GM03348 (cell line): ENCODE measurements around the gene CDK5RAP2.
"Not testable (repeated sequence)": the region's sequence is repeated elsewhere in the genome, so short reads cannot be mapped to it uniquely, and the experiment has no call there.

Experiments
- DNase-seq: peaks from one replicate; pipeline ENCODE4 v3.0.0; 2012; ENCODE audit warnings: low spot score

CDK5RAP2 gene

DNA sequence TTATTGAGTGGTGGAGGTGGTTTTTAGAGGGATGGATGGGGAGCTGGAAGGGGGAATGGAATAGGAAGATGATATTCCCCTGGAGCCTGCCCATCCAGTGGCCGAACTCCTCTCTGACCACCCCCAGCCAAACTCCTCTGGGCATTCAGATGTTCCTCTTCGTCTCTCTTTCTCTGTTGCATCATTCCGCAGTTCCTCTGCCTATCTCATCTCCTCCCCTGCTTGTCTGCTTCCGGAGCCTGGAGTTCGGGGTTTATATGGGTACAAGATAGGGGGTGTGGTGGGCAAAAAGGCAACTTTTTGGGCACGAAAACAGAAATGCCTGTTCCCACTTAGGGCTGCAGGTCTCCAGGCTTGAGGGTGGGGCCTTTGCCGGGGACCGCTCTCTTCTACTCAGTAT, 12.2 kb upstream of the CDK5RAP2 start:
- DNase-seq = no peak

DNA sequence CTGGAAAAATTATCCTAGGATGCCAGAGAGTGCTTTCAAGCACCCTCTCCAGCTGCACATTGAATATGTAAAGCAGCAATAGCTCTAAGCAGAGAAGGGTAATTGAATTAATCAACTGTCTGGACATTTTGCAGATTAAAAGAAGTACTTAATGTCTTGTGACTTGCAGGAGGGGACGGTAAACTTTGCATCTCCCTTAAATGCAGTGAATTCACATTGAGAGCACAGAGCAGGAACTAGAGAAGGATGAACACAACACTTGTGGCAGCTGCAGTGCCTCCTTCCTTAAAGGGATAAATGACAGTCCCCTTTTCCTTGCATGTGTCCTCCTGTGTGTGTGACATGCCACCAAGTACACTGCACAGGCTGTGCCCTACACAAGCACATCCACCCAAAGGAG, 7.4 kb upstream of the CDK5RAP2 start:
- DNase-seq = no peak

DNA sequence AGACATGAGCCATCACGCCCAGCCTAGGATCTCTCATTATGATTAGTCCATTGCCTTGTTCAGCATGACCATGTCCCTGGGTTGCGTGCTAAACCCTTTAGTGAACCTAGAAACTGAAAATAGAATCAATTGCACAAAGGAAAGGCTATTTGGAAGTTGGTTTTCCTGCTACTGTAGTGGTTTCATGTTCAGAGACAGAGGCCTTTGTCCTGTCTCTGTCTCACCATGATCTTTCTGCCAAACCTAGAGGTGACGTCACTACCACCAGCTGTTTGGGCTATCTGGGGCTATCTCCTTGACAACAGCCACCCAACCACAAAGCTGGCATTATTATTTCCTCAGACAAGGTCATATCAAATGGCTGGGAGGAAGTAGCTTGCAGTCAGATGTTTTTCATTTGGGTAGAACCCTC, 4.0 kb upstream of the CDK5RAP2 start:
- peak; percentile 69 for DNase-seq

DNA sequence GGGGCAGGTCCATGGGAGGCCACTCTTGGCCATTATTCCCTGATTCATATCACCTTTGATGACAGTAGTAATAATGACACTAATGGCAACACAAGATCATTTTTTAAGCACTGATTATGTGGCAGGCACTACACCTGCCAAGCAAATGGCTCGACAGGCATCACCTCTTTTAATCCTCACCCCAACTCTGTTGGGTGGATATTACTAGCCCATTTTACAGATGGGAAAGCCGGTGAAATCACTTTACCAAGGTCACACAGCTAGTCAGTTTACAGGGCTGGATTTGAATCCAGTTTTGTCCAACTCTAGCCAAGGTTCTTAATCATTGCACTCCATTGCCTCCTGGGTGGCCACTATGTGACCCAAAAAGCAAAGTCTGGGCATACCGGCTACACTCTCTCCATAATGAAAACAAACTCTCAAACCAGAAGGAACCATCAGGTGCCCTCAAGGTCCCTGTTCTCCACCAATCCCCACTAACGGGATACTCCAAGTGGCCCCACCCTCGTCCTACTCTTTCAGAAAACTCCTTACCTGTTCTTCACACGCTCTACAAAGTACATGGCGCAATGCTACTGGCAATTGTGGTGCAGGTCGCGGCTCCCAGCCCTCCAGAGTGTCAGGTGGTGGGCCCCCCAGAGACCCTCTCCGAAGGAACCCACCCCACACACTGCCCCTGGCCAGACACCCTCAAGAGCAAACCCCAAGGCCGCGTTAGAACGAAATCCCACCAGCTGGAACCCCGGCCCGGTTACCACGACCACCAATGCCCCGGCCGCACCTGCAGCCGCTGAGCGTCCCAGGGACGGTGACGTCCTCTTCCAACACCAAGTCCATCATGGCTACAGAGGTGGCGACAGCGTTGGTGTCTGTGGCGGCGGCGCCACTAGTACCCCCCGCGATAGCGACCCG, 572 bp downstream of the CDK5RAP2 start:
- peak; percentile 41 for DNase-seq

DNA sequence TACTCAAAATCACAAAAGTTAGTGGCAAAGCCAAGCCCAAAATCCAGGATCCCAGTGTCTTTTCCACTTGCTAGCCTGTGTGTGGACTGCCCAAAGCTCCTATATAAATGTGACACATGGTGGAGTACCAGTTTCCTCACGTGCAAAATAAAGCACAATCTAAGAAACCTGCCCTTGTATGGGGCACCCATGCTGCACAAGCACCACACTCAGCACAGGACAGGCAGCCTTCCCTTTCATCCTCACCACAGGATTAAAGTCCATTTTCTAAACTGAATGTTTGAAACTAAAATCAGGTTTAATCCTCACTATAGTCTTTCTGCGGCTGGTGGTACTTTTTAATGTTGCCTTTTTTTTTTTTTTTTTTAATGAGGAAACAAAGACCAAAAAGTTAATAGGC, 5.5 kb downstream of the CDK5RAP2 start:
- DNase-seq = no peak

DNA sequence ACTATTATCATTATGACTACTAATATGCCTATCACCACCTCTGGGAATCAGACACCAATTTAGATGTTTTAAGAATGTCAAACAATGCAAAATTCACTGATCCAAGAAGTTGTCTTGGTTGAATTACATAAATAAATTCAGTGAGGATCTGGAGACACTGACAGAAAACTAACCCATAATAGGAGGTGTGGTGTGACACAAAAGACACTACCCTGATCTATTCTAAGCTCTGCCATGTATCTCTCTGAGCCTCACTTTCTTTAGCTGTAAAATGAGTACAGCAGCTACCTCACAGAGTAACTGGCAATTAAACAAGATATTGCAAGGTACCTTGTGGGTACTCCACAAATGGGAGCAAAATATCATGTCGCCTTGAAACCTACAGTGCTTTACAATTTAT, 7.5 kb downstream of the CDK5RAP2 start:
- no peak for DNase-seq

DNA sequence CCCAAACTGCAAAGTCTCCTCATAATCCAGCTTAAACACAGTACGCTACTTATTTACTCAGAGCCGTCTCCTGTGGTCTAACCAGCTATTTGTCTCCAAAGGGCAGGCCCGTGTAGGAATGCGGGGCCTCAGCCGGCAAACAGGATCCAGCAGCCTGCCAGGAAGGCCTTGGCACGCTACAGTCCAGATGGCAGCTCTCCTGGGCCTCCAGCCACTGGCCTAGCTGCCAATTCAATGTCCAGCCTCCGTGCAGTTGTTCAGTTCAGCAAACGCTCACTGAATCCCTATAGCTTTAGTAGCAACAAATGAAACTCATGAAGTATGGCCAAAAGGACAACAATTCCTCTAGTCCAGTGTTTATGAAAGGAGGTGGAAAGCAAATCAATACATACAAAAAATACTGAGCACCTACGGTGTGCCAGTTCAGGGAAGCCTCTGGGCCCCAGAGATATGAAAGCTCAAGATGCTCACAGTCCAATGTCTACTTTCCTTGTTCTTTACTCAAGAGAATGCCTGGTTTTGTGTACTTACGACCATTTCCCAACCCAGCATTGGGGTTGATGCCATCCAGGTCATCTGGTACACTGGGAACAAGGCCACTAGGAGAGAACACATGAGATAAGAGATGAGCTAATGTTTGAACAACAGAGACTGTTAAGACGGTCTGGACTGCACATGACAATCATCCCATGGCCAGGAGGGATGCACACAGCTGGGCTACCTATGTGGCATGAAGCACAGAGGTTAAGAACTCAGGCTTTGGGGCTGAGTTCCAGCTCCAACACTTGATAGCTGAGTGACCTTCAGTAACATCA, 8.3 kb downstream of the CDK5RAP2 start:
- DNase-seq = peak; percentile 92

DNA sequence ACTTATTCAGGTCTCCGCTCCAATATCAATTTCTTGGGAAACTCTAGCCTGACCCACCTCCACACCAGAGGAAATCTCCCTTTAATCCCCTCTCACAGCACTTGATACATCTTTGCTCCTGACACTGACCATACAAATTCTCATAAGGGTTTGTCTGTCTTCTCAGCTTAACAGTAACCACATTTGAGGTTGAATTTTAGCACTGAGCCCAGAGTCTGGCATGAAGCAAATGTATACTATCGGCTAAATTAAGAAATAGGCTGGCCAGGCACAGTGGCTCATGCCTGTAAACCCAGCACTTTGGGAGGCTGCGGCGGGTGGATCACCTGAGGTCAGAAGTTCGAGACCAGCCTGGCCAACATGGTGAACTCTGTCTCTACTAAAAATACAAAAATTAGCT, 9.7 kb downstream of the CDK5RAP2 start:
- no peak for DNase-seq

DNA sequence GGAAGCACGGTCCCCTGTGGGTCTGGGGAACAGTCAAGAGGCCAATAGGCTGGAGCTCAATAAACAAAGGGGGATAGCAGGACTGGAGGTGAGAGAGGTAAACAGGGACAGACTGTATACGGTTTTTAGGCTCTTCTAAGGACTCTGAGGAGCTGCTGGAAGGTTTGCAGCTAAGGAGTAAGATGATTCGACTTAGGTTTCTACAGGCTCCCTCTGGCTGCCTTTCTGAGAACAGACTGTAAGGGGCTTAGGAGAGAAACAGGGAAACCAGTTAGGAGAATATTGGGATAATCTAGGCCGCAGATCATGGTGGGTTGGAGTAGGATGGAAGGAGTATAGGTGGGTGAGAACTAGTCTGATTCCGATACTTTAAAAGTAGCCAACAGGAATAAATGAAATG, 10.4 kb downstream of the CDK5RAP2 start:
- DNase-seq = no peak

DNA sequence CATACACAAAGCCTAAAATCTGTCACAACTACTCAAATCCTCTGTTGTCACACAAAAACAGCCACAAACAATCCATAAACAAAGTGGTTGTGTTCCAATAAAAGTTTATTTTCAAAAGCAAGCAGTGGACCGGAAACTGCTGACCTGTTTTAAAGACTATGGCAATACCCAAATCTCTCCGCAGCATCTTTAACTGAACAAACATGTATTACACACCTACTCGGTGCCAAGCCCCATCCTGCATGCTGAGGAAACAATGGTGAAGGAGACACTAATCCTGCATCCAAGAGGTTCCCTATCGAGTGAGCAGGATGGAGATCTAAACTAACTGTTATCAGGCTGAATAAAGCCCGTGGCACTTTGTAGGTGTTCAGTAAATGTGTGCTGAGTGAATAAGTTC, 11.2 kb downstream of the CDK5RAP2 start:
- no peak for DNase-seq

DNA sequence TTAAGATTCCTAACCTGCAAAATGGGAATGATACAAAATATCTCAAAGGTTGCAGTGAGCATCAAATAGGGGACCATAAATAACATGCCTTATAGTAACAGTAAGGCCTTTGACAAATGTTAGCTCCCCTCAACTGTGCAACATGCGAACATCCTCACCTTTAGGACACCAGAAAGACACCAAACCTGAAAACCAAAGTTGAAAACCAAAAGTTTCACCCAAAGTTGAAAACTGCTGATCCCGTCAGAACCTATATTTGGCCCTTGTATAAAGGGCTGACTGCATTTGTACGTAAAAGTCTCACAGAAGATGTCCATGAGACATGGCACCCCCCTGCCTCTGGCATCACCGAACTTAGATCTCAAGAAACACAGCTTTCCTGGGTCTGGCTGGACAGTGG, 12.1 kb downstream of the CDK5RAP2 start:
- no peak for DNase-seq

DNA sequence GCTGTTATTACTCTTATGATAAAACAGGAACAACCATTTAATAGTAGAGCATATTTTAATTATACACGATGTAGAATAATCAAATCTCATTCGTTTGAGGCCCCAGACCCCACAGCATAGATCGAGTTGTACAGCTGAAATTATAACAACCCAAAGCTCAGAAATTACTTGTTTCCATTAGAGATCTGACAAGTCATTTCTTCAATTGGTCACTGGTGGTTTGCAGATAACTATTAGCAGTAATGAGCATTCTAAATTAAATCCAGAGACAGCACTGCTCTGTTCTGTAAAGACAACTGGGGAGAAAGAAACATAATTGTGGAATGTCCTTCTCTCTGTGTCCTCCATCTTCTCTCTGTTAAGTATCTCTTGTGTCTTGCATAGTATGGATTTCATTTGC, 12.9 kb downstream of the CDK5RAP2 start:
- no peak for DNase-seq

DNA sequence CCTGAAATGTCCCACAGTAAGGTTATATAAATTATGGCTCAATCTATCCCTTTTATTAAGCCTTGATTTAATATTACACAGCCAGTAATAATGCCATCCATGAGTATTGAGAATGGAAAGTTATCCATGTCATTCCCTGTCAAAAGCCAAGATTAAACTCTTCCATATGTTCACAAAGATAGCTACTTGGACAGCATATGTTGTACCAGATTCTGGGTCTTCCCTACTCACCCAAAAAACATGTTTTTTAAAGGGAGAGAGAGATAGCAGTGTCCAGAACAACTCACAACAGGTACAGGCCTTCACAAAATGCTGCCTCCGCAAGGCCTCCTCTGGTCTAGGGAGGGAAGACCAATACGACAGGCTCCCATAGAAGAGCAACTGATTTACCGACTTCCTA, 15.4 kb downstream of the CDK5RAP2 start:
- DNase-seq = no peak

DNA sequence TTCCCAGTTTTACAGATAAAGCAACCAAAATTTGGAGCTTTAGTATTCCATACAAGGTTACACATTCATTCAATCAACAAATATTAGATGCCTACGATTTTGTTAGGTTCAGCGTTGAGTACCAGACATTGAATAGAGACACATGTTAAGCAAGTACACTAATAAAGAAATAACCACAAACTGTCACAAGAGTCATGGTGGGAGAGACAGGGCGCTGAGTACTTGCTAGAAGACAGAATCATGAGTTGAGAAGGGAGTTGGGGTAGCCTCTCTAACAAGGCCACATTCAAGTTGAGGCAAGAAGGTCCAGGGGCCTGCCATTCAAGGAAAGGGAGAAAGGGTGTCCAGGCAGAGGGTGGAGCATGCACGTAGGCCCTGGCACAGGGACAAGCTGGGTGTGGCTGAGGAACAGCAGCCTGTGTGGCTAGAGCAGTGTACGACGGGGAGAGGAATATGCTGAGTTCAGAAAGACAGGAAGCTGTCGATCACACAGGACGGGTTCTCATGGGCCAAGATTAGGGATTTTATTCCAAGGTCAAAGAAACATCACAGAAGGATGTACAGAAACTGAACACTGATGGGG, 17.0 kb downstream of the CDK5RAP2 start:
- no peak for DNase-seq

DNA sequence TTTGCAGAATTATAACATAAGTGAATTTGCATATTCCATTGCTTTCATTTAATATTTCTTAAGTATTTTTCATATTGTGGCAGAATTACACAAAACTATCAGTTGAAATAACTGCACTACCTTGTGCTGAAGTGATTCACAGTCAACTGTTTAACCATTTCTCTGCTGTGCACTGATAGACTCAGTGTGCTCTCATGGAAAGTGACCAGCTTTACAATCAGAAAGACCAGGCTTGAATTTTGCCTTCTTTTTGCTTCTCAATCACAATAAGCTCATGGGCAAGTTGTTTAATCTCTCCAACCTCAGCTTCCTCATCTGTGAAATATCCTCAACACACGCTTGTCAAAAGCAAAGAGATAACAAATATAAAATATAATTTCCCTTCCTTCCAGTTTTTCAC, 18.3 kb downstream of the CDK5RAP2 start:
- no peak for DNase-seq

DNA sequence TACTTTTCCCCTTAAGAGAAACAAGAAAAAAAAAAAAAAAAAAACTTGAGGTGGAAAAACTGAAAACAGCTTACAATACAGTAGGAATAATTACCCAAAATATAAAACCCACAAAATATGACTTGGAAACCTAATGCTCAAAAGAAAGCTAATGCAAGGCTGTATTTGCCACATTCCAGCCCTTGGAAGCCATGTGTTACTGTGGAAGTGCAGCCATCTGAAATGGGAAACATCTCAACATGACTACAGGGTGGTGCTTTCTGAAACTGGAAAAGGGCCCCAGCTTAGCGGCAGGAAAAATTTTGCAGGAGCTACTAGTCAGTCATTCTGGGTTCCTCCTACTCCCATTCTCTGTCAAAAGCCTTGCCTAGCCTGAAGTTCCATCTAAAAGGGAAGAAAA, 20.4 kb downstream of the CDK5RAP2 start:
- DNase-seq = peak; percentile 27

DNA sequence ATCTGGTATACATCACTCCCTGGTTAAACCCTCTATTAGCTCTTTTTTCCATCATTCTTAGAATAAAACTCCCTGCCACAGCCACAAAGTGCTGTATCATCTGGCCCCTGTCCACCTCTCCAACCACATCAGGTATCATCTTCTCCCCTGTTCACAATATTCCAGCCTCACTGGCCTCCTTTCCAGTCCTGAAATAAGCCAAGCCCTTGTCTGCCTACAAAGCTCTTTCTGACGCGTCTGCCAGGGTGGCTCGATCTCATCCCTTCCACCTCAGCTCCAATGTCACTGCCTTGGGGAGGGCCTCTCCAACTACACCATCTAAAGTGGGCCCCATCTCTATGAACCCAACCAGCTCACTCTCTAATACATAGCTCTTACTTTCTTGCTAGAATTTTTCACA, 21.5 kb downstream of the CDK5RAP2 start:
- DNase-seq = no peak

DNA sequence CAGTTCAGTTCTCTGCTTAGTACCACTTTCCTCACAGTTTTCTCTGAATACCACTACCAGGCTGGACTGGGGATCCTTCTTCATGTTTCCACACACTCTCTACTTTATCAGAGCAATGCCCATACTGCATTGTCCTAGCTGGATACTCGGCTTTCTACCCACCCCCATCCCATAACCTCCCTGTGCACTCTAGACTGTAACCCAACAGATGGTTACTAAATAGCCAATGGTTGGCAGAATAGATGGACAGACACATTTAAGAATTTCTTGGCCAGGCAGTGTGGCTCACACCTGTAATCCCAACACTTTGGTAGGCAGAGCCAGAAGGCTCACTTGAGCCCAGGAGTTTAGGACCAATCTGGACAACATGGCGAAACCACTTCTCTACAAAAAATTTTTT, 22.8 kb downstream of the CDK5RAP2 start:
- DNase-seq = no peak

DNA sequence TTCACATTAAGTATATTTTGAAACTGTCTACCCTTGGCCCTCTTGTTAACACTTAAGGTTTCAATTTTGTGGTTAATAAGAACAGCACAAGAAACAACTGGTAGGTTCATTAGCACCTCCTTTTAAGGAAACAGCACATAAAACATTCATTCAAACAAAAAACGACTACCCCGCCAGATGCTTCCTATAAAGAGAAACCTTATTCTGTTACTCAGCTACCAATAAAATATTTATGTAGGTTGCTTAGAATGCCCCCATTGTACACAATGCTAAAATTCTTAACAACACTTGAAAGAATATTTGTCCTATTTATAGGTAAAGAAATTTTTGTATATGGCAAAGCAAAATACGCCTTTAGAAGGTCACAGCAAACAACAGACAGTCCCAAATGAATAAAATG, 23.2 kb downstream of the CDK5RAP2 start:
- DNase-seq = no peak

DNA sequence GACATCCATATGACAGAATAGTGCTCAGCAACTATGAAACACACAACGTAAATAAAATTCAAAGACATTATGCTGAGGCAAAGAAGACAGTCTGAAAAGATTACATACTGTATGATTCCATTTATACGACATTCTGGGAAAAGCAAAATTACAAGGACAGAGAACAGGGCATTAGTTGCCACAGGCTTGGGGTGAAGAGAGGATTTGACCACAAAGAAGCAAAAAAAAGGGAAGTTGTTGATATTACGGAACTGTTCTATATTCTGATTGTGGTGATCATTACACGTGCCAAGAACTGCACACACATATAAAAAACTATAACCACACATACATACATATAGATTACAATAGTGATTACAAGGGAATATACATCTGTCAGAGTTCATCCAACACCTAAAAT, 24.1 kb downstream of the CDK5RAP2 start:
- DNase-seq = no peak

DNA sequence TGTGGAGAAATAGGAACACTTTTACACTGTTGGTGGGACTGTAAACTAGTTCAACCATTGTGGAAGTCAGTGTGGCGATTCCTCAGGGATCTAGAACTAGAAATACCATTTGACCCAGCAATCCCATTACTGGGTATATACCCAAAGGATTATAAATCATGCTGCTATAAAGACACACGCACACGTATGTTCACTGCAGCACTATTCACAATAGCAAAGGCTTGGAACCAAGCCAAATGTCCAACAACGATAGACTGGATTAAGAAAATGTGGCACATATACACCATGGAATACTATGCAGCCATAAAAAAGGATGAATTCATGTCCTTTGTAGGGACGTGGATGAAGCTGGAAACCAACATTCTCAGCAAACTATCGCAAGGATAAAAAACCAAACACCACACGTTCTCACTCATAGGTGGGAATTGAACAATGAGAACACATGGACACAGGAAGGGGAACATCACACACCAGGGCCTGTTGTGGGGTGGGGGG, 27.7 kb downstream of the CDK5RAP2 start:
- not testable (repeated sequence) for DNase-seq

DNA sequence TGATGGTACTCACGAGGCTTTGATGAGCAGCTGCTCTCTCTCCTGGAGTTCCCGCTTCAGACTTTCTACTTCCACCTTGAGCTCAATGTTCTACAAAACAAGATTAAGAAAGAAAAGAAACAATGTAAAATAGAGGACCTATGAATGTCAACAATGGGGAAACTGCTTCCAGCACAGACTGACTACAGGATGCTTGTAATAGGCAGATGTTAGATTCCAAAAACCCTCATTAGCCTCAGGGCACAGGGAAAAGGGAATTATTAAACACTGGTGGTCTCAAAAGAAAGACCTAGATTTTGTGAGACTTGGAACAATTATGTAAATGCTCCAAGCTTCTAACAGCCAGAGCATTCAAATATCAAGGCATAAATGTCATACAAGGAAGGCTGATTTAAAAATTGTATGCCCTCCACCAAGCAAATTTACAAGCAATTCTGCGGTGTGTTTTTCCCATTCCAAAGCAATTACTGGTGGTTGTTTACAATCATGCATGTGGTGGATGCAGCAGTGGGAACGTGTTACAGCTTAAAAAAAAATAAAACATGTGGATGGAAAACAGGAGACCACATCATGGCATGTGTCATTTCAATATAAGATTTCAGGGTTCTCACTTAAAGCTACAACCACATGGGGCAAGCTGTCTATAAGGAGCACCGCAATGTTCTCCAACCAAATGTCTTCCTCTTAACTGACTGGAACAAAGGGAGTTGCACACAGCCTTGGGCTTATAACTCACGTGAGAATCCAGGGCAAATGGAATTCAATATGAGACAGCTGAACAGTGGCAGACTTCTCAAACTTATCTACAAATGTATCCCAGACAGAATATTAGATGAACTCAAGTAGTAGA, 34.0 kb downstream of the CDK5RAP2 start:
- no peak for DNase-seq
